Umbilical cord (tissue), 2 donors: ENCODE measurements around the gene SLC4A2. TPM values are rescaled to one million over a fixed set of nuclear protein-coding genes. Genes with fewer than 3 reads are reported as not detected.

Experiments used
- DNase-seq: peaks from one replicate; pipeline ENCODE4 v3.0.0-alpha.2; 2015; ENCODE audit warnings: low spot score
- total RNA-seq: library from RNA; depleted of rRNA; stranded (reverse); fragments of >200 nt; gene quantifications from one replicate; pipeline ENCODE4 v1.2.3, GENCODE V29; 2014; ENCODE audit warnings: low replicate concordance; ENCODE audit not compliant: insufficient read depth

Gene SLC4A2
- total RNA-seq, 1 donor from 2014 or later = 52.0 TPM

- DNase-seq = no peak
Measured at GRCh38 chr7:151094675-151095074, 35.3 kb downstream of the SLC4A2 start.

- no peak for DNase-seq
Measured at GRCh38 chr7:151095123-151095797, 35.9 kb downstream of the SLC4A2 start.

- DNase-seq = no peak
Measured at GRCh38 chr7:151095828-151096475, 36.6 kb downstream of the SLC4A2 start.

- no peak for DNase-seq
Measured at GRCh38 chr7:151099486-151100211, 40.3 kb downstream of the SLC4A2 start.

GRCh38 chr7:151100921-151101320 lies 41.5 kb downstream of the SLC4A2 start:
- no peak for DNase-seq

GRCh38 chr7:151101621-151102396 lies 42.4 kb downstream of the SLC4A2 start:
- DNase-seq = no peak

- DNase-seq = no peak
Measured at GRCh38 chr7:151102991-151103390, 43.6 kb downstream of the SLC4A2 start.

- no peak for DNase-seq
Measured at GRCh38 chr7:151103973-151104372, 44.6 kb downstream of the SLC4A2 start.

GRCh38 chr7:151104411-151105235 lies 45.2 kb downstream of the SLC4A2 start:
- peak; percentile 25 for DNase-seq

- no peak for DNase-seq
Measured at GRCh38 chr7:151107882-151108281, 48.5 kb downstream of the SLC4A2 start.

GRCh38 chr7:151109094-151110048 lies 50.0 kb downstream of the SLC4A2 start:
- peak; percentile 74 for DNase-seq

GRCh38 chr7:151110236-151110940 lies 51.0 kb downstream of the SLC4A2 start:
- no peak for DNase-seq

GRCh38 chr7:151110941-151111645 lies 51.7 kb downstream of the SLC4A2 start:
- DNase-seq = peak; percentile 77

- peak; percentile 90 for DNase-seq
Measured at GRCh38 chr7:151113344-151114150, 54.2 kb downstream of the SLC4A2 start.

- peak; percentile 56 for DNase-seq
Measured at GRCh38 chr7:151114151-151115090, 55.0 kb downstream of the SLC4A2 start.

- peak; percentile 23 for DNase-seq
Measured at GRCh38 chr7:151115121-151115835, 55.9 kb downstream of the SLC4A2 start.
